Measurements from ENCODE around the gene SHC3. TPM values are rescaled to one million over a fixed set of nuclear protein-coding genes. Genes with fewer than 3 reads are reported as not detected.

The SHC3 gene
- total RNA-seq, 1 experiment from 2014 or later: 0.27 TPM

DNA sequence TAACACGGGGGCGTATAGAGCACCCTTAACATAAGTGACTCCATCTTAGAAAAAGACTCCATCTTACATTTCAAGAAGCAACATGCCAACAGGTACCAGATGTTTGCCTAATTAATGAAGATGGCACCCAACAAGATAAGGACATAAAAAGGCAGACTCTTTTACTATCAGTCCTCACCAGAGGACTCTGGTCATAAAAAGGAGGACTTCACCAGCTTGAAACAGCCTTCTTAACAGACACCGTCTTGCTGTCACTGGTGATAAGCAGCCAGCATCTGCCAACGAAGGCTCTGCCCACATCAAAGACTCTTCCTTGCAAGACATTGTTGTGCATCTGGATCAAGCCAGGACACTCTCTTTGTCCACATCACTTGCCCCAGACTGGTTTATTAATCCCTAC lies 107.0 kb downstream of the SHC3 start:
- no peak for DNase-seq (ENCODE audit: low read depth, low spot score)
- Histone ChIP-seq H2AFZ (ENCODE audit: low read depth, low read length, poor library complexity, severe bottlenecking) (no peak overlapping the region), H3K4me2 (ENCODE audit: low read length) (no peak overlapping the region), H3K27me3 (ENCODE audit: insufficient read depth, low read length) (0 out of 2 replicates have a peak, but pooled peaks cover 4% of the 10 kb centered on the region), H3K27ac (ENCODE audit: low read depth, low read length) (no peak overlapping the region), H3K36me3 (ENCODE audit: control insufficient read depth in 1 of 2, insufficient read depth in 2 of 2, low read length in 2 of 2) (no peaks in the 10 kb centered on the region), H3K9ac (ENCODE audit: low read length) (no peak overlapping the region), H3K9me2 (ENCODE audit: insufficient read depth) (no peaks in the 10 kb centered on the region), H3K79me2 (ENCODE audit: insufficient read depth, low read length) (no peaks in the 10 kb centered on the region), H3K4me1 (ENCODE audit: control insufficient read depth in 1 of 2, insufficient read depth in 2 of 2, low read length in 2 of 2) (no peaks in the 10 kb centered on the region), H3K9me3 (ENCODE audit: control insufficient read depth in 1 of 2, insufficient read depth in 1 of 2, low read depth in 1 of 2, low read length in 2 of 2) (no peaks in the 10 kb centered on the region), H4K20me1 (ENCODE audit: insufficient read depth) (no peaks in the 10 kb centered on the region), H3K4me3 (replicated peaks in 1 of 2; ENCODE audit: low read depth in 1 of 2, low read length in 2 of 2) (no peak overlapping the region)
- TF ChIP-seq, protein P1, sequence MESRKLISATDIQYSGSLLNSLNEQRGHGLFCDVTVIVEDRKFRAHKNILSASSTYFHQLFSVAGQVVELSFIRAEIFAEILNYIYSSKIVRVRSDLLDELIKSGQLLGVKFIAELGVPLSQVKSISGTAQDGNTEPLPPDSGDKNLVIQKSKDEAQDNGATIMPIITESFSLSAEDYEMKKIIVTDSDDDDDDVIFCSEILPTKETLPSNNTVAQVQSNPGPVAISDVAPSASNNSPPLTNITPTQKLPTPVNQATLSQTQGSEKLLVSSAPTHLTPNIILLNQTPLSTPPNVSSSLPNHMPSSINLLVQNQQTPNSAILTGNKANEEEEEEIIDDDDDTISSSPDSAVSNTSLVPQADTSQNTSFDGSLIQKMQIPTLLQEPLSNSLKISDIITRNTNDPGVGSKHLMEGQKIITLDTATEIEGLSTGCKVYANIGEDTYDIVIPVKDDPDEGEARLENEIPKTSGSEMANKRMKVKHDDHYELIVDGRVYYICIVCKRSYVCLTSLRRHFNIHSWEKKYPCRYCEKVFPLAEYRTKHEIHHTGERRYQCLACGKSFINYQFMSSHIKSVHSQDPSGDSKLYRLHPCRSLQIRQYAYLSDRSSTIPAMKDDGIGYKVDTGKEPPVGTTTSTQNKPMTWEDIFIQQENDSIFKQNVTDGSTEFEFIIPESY (IDR thresholded peaks at IDR 0.05; ENCODE audit: extremely low read depth, insufficient replicate concordance, low read length): no peak
- no peak for TF ChIP-seq YY1 (IDR thresholded peaks at IDR 0.05; ENCODE audit: extremely low read depth, insufficient replicate concordance, low read depth, low read length)
- no peak for TF ChIP-seq POLR2AphosphoS5 (IDR thresholded peaks at IDR 0.05; ENCODE audit: low read depth, low read length)
- no peak for ATAC-seq
- ChIA-PET CTCF (no interaction called here), RAD21 (ENCODE audit: low non-redundant PET in 1 of 2, low total read pairs in 2 of 2, uncharacterized antibody in 2 of 2, unreplicated experiment in 2 of 2) (no interaction called here), POLR2A (no interaction called here)
- no TSS peak for BruUV-seq (replicated peaks)
- intact Hi-C loops (cut with micrococcal nuclease): no loop called here

DNA sequence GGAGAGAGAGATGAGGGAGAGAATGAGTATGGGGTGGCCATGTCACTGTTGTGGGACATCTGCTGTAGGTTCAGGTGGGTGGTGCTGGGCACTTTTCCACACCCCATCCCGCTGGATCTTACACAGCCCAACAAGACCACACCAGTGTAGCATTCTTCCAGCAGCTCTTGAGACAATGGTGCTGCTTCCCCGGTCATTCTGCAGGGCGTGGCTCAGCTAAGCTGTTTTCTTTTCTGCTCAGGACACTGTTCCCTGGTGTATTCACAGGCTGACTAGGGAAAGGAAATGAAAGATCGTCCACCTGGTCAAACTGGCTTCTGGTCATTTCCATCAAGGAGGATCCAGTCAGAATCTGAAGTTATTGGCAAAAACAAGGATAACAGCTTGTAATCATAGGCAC lies 111.8 kb downstream of the SHC3 start:
- Histone ChIP-seq H3K9me2 (ENCODE audit: insufficient read depth) (no peaks in the 10 kb centered on the region), H3K27ac (ENCODE audit: low read depth, low read length) (no peak overlapping the region), H3K4me1 (ENCODE audit: control insufficient read depth in 1 of 2, insufficient read depth in 2 of 2, low read length in 2 of 2) (no peaks in the 10 kb centered on the region), H3K27me3 (ENCODE audit: insufficient read depth, low read length) (0 out of 2 replicates have a peak, but pooled peaks cover 4% of the 10 kb centered on the region), H3K79me2 (ENCODE audit: insufficient read depth, low read length) (no peaks in the 10 kb centered on the region), H3K4me2 (ENCODE audit: low read length) (no peak overlapping the region), H3K9me3 (ENCODE audit: control insufficient read depth in 1 of 2, insufficient read depth in 1 of 2, low read depth in 1 of 2, low read length in 2 of 2) (no peaks in the 10 kb centered on the region), H3K4me3 (replicated peaks in 1 of 2; ENCODE audit: low read depth in 1 of 2, low read length in 2 of 2) (no peak overlapping the region), H3K9ac (ENCODE audit: low read length) (no peak overlapping the region), H4K20me1 (ENCODE audit: insufficient read depth) (no peaks in the 10 kb centered on the region), H2AFZ (ENCODE audit: low read depth, low read length, poor library complexity, severe bottlenecking) (no peak overlapping the region), H3K36me3 (ENCODE audit: control insufficient read depth in 1 of 2, insufficient read depth in 2 of 2, low read length in 2 of 2) (no peaks in the 10 kb centered on the region)
- ChIA-PET RAD21 (ENCODE audit: low non-redundant PET in 1 of 2, low total read pairs in 2 of 2, uncharacterized antibody in 2 of 2, unreplicated experiment in 2 of 2) (no interaction called here), CTCF (no interaction called here), POLR2A (no interaction called here)
- DNase-seq (ENCODE audit: low read depth, low spot score) (no peak), ATAC-seq (no peak)
- intact Hi-C loops (cut with micrococcal nuclease): no loop called here
- TF ChIP-seq ZNF274 (IDR thresholded peaks at IDR 0.05; ENCODE audit: low read depth, low read length) (no peak), CBX3 (IDR thresholded peaks at IDR 0.05; ENCODE audit: low read depth) (no peak), EZH2phosphoT487 (IDR thresholded peaks at IDR 0.05; ENCODE audit: borderline replicate concordance) (no peak)
- TF ChIP-seq, protein P1 (IDR thresholded peaks at IDR 0.05; ENCODE audit: extremely low read depth, insufficient replicate concordance, low read length): no peak
- BruUV-seq (replicated peaks): no TSS peak

Measured in HCT116 (cell line).